IPS-NIHi7 (cell line): ENCODE measurements around the gene METTL2A.
"Not testable (repeated sequence)": the region's sequence is repeated elsewhere in the genome, so short reads cannot be mapped to it uniquely, and the experiment has no call there.

Experiments used
- DNase-seq: peaks from one replicate; pipeline ENCODE4 v3.0.0; 2012; ENCODE audit warnings: mixed read lengths; ENCODE audit errors: extremely low spot score

Gene METTL2A

DNA sequence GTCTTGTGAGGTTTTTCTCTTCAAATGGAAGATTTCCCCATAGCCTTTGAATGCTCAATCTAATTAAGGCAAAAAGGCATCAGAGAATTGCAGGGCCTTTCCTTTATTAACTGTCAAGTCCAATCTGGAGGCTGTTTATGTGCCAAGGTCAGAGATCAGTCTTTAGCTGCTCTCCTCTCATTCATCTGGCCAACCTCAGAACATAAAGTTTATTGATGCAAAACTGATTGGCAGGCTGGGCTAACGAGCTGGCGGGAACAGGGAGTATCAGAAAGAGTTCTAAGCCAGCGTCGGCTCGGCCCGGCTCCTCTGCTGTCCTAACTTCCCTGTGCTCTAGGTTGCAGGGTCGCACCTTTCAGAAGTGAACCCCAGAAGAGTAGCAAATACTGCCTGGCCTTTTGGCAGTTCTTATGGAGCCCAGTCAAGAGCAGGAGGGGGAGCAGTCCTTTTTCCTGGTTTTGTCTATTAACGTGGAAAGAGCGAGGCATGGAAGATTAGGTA is 47.7 kb downstream of the METTL2A start:
- DNase-seq: not testable (repeated sequence)

GRCh38 chr17:62473030-62473982 is 49.6 kb downstream of the METTL2A start:
- DNase-seq: not testable (repeated sequence)

GRCh38 chr17:62477111-62477510 is 53.4 kb downstream of the METTL2A start:
- DNase-seq: not testable (repeated sequence)

DNA sequence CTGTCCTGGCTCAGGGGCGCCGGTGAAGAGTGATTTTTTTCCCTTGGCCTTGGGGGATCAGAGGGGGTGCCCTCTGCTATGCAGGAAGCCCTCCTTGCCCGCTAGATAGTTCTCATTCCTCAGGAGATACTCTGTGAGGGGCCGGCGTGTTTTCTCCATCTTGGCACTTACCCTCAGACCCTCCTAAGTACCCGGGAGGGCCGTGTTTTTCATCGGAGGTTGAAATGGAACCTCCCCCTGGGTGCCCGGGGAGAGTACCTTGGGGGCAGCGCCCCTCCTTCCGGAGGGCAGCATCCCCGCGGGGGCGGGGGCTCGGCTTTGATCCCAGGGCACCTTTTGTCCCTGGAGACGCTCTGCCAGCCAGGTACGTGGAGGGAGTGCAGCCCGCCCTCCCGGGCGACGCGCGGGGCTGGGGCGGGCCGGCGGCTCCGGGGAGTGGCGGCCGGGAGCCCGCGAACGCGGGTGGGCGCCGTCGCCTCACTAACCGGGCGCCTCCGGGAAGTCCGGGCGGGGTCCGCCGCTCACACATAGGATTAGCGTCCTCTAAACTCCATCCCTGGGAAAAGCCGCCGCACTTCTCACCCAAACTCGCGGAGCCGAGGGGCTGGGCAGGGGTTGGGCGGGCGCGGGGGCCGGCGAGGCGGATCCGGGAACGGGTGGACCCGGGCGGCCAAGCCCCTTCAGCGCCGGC is 54.2 kb downstream of the METTL2A start:
- DNase-seq: peak; percentile 21

GRCh38 chr17:62478424-62478879 is 54.8 kb downstream of the METTL2A start, which contains the start of gene TLK2:
Gene TLK2, plus strand, starts transcription at chr17:62478825. Its CDS starts 2,301 bp downstream, at chr17:62481126.
- DNase-seq: peak; percentile 94

DNA sequence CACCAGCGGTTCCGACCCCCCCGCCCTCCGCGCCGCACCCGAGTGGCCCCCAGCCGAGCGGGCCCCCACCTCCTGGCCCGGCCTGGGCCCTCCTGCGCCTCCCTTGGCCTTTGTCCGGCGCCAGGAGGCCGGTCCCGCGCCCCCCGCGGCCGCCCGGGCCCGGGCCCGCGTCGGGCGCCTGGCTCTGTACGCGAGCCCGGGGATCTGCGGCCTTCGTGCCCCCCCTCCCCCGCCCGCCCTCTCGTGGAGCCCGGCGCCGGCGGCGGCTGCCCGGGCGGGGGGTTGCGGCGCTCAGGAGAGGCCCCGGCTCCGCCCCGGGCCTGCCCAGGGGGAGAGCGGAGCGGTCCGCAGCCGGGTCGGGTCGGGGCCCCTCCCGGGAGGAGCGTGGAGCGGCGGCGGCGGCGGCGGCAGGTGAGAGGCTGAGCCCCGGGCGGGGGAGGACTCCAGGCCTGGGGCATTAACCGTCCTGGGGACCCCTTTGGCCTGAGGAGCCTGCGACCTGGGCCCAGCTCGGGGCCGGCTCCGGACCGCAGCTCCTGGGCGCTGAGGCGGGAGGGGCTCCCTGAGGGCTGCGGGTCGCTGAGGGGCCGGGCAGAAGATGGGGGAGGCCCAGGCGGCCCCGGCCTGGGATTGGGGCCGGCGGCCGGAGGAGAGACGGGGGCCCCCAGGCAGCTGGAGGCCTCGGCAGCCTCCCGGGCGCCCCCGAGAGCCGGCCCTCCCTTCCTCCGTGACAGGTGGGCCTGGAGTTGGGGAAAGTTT is 55.4 kb downstream of the METTL2A start:
- peak; percentile 26 for DNase-seq

DNA sequence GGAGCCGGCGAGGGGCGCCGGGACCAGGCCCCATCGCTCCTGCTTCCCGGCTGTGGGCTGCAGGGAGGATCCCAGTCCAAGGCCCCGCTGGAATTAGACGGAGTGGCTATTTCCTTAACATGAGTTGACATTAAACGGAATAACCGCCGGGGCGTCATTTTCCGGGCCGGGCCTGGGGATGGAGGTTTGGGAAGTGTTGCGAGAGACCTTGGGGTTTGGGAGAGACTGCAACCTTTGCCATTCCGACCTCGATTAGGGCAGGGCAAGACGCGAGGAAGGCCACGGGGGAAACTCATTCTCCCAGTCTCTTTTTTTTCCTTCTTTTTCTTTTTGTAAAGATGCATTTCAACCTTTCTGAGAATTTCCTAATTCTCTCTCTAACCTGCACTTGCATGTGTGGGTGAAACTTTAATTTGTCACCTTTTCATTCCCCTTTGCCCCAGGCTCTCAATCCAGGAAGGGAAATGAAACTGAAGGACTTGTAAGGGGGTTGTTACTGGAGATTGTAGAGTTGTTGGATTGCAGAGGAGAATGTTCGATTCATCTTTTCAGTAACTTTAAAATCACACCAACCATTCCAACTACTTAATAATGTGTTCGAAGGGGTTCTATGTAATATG is 56.1 kb downstream of the METTL2A start:
- not testable (repeated sequence) for DNase-seq

DNA sequence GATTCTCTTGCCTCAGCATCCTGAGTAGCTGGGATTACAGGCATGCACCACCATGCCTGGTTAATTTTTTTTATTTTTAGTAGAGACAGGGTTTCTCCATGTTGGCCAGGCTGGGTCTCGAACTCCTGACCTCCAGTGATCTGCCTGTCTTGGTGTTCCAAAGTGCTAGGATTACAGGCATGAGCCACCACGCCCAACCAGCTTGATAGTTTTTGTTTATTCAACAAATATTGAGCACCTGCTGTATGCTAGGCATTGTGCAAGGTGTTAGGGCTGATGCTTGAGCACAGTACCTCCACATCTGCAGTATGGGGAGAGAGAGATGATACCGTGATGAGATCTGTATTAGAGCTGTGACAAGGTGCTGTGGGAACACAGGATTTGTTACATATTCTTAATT is 58.9 kb downstream of the METTL2A start:
- not testable (repeated sequence) for DNase-seq

DNA sequence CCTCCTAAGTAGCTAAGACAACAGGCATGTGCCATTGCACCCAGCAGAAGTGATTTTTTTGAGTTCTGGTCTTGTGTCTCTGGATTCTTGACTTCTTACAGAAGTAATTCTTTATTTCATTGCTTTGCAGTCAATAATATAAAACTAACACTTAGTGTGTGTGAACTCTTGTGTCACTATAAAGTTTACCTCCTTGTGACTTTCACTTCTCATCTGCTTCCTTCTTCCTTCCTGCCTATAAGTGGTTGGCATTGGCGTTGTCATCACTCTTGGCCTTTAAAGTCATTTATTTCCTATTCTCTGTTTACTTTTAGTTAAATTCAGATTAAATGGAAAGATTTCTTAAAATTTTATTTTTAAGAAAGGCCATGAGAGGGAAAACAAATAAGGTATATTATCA is 67.3 kb downstream of the METTL2A start:
- not testable (repeated sequence) for DNase-seq

GRCh38 chr17:62493049-62493655 is 69.5 kb downstream of the METTL2A start:
- not testable (repeated sequence) for DNase-seq

- DNase-seq: not testable (repeated sequence)
Measured at GRCh38 chr17:62494073-62494472, 70.4 kb downstream of the METTL2A start.

DNA sequence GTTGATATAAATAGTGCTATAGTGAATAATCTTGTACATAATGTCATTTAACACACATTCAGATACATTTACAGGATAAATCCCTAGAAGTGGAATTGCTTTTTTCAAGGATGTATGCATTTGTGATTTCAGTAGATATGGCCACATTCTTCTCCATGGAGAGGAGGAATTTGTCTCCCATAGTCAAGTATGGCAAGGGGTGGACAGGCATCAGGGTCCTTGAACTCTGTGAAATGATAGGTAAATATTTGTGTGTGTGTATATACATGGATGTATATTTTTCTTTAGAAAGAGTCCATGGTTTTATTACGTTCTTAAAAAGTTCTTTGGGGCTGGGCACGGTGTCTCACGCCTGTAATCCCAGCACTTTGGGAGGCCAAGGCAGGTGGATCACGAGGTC is 72.6 kb downstream of the METTL2A start:
- not testable (repeated sequence) for DNase-seq

DNA sequence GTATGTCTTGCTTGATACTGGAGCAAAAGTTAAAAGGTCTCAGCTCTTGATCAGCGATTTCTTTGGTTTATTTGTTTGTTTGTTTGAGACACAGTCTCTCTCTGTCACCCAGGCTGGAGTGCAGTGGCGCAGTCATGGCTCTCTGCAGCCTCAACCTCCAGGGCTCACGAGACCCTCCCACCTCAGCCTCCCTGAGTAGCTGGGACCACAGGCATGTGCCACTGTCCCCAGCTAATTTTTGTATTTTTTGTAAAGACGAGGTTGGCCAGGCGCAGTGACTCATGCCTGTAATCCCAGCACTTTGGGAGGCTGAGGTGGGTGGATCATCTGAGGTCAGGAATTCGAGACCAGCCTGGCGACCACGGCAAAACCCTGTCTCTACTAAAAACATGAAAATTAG is 75.1 kb downstream of the METTL2A start:
- not testable (repeated sequence) for DNase-seq
